Subcutaneous adipose tissue (tissue), 4 donors: ENCODE results near the gene FRMPD2. TPM values are rescaled to one million over a fixed set of nuclear protein-coding genes. Genes with fewer than 3 reads are reported as not detected.

Experiments used
- CTCF ChIP-seq: fragments of 450-650 bp; IDR thresholded peaks from one replicate; pipeline ENCODE4 v1.5.1; 2016; ENCODE audit warnings: low read depth, mild to moderate bottlenecking, control low read depth, antibody characterized with exemption, moderate library complexity
- total RNA-seq, 4 donors: library from RNA; depleted of rRNA; stranded (reverse); fragments of >200 nt; gene quantifications; one replicate each; pipeline ENCODE4 v1.1.0, GENCODE V29; 2016

FRMPD2 gene
- total RNA-seq, 4 donors from 2014 or later: not detected

GRCh38 chr10:48215486-48216203 is 58.9 kb downstream of the FRMPD2 start:
- no peak for TF ChIP-seq CTCF

GRCh38 chr10:48214716-48215485 is 59.6 kb downstream of the FRMPD2 start:
- no peak for TF ChIP-seq CTCF

- no peak for TF ChIP-seq CTCF
Observed at GRCh38 chr10:48213047-48213446, 61.4 kb downstream of the FRMPD2 start.

- TF ChIP-seq CTCF: no peak
Observed at GRCh38 chr10:48211777-48212176, 62.7 kb downstream of the FRMPD2 start.

GRCh38 chr10:48210966-48211365 is 63.5 kb downstream of the FRMPD2 start:
- no peak for TF ChIP-seq CTCF

GRCh38 chr10:48210391-48210790 is 64.1 kb downstream of the FRMPD2 start:
- no peak for TF ChIP-seq CTCF

GRCh38 chr10:48209241-48209640 is 65.3 kb downstream of the FRMPD2 start:
- TF ChIP-seq CTCF: no peak
